Measurements from ENCODE around the gene TNFRSF18.

Gene TNFRSF18

DNA sequence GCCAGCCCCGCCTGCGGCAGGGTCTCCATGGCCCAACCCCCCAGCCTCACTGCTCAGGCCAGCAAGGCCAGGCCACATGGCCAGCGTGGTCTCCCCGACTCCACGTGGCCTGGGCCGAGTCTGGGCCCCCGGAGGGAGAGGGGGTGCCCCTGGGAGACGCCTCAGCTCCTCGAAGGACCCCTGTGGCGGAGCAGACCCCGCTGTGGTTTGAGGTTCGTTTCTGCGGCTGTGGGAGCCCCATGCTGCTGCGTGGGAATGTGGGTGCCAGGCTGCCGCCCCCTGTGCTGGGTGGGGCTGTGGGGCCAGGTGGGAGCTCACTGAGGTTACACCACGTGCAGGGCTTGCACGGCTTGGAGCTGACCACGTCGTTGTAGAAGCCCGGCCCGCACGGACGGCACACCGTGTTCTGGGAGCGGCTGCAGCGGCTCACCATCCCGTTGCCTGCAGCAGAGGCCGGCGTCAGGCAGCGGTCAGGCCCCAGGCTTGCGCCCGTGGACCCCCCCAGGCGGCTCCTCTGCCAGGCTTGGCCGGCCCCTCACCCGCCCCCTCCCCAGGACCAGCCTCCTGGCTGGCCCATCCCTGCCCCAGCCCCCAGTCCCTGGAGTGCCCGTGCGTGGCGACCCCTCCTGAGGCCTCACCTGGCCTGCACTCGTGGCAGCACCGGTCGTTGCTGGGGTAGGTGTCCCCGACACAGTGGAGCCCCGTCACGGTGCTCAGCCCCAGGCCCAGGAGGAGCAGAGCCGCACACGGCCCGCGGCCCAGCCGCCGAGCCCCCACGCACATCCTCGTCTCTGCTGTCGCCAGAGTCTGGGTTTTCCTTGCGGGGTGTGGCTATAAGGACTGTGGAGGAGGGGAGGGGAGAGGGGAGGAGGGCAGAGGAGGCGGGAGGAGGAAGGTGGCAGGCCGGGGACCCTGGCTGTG, 7.2 kb upstream of the TNFRSF18 start, which contains the start of gene TNFRSF4:
TSS of gene TNFRSF4 (minus strand) at position 809 of the 921 bp plus-strand sequence. CDS start at position 783, 26 bp downstream.
- Histone ChIP-seq H3K4me3 (ENCODE audit: low read length) (no peak within 1 kb of the TSS), H3K36me3 (ENCODE audit: insufficient read depth, low read length) (peaks cover 30% of the 10 kb centered on the region), H3K9me3 (replicated peaks; ENCODE audit: low read length) (no peaks in the 10 kb centered on the region), H3K4me2 (ENCODE audit: low read length) (no peak within 1 kb of the TSS), H3K4me1 (ENCODE audit: control insufficient read depth, insufficient read depth, low read length) (peaks cover 14% of the 10 kb centered on the region), H3K9ac (ENCODE audit: low read depth, low read length) (no peak within 1 kb of the TSS), H3K27me3 (ENCODE audit: control insufficient read depth, insufficient read depth, low read length) (no peaks in the 10 kb centered on the region)

DNA sequence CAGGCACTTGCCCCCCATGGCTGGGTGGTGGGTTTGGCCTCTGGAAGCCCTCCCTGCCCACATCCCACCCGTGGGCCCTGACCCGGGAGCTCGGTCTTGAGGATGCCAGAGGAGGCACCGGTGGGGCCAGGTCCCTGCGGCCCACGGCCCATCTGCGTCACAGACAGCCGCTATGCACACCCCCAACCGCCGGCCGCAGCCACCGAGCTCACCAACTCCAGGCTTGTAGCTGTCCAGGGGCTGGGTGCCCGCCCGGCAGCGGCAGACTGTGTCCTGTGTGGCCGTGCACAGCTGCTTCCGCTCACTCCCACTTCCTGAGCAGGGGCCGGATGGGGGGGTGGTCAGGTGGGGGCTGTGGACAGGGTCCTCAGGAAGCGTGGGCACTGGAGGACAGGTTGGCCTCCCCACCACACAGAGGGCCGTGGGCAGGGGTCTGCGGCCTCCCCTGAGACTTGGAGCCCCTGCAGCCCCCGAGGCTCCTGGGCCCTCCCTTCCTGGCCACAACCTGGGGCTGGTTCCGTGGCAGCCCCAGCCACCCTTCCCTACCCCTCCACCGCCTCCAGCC, 6.5 kb upstream of the TNFRSF18 start:
- Histone ChIP-seq H3K4me3 (ENCODE audit: low read length) (no peak overlapping the region), H3K4me2 (ENCODE audit: low read length) (peak overlapping the region; percentile 52), H3K9me3 (replicated peaks; ENCODE audit: low read length) (no peaks in the 10 kb centered on the region), H3K4me1 (ENCODE audit: control insufficient read depth, insufficient read depth, low read length) (peaks cover 20% of the 10 kb centered on the region), H3K27me3 (ENCODE audit: control insufficient read depth, insufficient read depth, low read length) (no peaks in the 10 kb centered on the region), H3K9ac (ENCODE audit: low read depth, low read length) (no peak overlapping the region), H3K36me3 (ENCODE audit: insufficient read depth, low read length) (peaks cover 22% of the 10 kb centered on the region)

DNA sequence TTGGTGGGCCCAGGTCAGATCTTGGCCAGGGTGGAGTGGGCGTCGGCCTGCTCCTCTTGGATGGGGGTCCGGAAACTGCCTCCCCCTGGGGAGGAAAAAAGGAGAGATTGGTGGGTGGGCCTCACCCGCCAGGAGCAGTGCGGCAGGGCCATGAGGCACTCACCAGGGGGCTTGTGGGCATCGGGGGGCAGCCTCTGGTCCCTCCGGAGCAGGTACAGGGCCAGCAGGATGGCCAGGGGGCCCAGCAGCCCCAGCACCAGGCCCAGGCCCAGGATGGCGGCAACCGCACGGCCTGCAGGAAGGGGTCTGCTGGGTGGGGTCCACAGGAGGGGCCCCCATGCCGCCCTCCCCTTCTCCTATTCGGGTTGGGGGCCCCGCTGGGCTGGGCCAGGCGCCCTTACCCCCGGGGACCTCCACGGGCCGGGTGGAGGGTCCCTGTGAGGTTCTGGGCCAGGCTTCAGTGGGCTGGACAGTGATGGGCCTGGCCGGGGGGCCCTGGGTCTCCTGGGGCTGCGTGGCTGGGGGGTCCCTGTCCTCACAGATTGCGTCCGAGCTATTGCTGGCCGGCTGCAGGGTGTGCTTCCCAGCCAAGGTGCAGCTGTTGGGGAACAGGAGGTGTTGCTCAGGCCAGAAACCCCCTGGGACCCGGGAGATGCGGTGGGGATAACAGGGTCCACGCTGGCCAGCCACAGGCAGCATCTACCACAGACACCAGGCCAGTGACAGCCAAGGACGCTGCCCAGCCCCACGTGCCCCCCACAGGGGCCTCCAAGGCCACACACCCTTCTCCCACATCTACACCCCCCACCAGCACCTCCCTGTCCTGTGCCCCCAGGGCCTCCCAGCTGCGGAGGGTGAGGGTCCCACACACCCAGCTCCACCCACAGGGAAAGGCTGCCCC, 5.4 kb upstream of the TNFRSF18 start:
- H3K4me1 ChIP-seq (ENCODE audit: control insufficient read depth, insufficient read depth, low read length), result peaks cover 23% of the 10 kb centered on the region
- no peak overlapping the region for H3K4me2 ChIP-seq (ENCODE audit: low read length)
- no peaks in the 10 kb centered on the region for H3K9me3 ChIP-seq (replicated peaks; ENCODE audit: low read length)
- peaks cover 5% of the 10 kb centered on the region for H3K27me3 ChIP-seq (ENCODE audit: control insufficient read depth, insufficient read depth, low read length)
- H3K4me3 ChIP-seq (ENCODE audit: low read length), result no peak overlapping the region
- H3K9ac ChIP-seq (ENCODE audit: low read depth, low read length), result no peak overlapping the region
- peaks cover 13% of the 10 kb centered on the region for H3K36me3 ChIP-seq (ENCODE audit: insufficient read depth, low read length)

GRCh38 chr1:1210726-1211540, 4.5 kb upstream of the TNFRSF18 start:
- peaks cover 31% of the 10 kb centered on the region for H3K4me1 ChIP-seq (ENCODE audit: control insufficient read depth, insufficient read depth, low read length)
- no peak overlapping the region for H3K9ac ChIP-seq (ENCODE audit: low read depth, low read length)
- peaks cover 8% of the 10 kb centered on the region for H3K36me3 ChIP-seq (ENCODE audit: insufficient read depth, low read length)
- H3K4me2 ChIP-seq (ENCODE audit: low read length), result no peak overlapping the region
- H3K9me3 ChIP-seq (replicated peaks; ENCODE audit: low read length), result no peaks in the 10 kb centered on the region
- peaks cover 14% of the 10 kb centered on the region for H3K27me3 ChIP-seq (ENCODE audit: control insufficient read depth, insufficient read depth, low read length)
- H3K4me3 ChIP-seq (ENCODE audit: low read length), result no peak overlapping the region

DNA sequence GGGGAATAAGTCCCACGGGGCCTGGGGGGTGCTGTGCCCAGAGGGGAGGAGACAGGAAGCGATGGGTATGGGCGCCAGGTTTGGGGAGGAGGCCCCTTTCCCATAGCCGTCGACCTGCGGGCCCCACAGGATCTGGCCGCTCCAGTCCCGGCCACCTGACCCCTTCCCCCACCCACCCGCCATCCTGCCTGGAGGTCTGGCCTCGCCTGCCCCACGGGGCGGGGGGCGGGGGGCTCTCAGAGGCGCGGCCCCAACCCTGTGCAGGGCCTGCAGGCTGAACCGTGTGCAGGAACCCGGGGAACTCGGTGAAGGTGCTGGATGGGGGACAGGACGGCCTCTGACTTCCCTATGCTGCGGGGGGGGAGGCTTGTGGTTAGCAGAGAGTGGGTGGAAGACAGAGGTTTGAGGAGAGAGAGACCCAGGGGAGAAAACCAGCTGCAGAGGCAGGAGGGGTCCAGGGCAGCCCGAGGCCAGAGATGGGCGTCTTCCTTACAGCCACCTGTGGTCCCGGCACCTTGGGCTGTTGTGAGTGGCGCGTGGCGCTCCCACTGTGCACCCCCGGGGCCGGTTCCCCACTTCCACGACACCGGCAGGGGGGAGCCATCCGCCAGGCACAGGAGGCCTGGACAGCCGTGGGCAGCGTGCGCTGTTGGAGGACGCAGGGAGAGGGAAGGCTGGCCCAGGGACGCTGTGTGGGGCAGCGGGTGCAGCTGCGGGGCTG, 2.5 kb upstream of the TNFRSF18 start:
- Histone ChIP-seq H3K27me3 (ENCODE audit: control insufficient read depth, insufficient read depth, low read length) (peaks cover 17% of the 10 kb centered on the region), H3K4me3 (ENCODE audit: low read length) (peak overlapping the region; percentile 56), H3K36me3 (ENCODE audit: insufficient read depth, low read length) (no peaks in the 10 kb centered on the region), H3K9ac (ENCODE audit: low read depth, low read length) (no peak overlapping the region), H3K4me2 (ENCODE audit: low read length) (peak overlapping the region; percentile 82), H3K9me3 (replicated peaks; ENCODE audit: low read length) (no peaks in the 10 kb centered on the region), H3K4me1 (ENCODE audit: control insufficient read depth, insufficient read depth, low read length) (peaks cover 34% of the 10 kb centered on the region)

DNA sequence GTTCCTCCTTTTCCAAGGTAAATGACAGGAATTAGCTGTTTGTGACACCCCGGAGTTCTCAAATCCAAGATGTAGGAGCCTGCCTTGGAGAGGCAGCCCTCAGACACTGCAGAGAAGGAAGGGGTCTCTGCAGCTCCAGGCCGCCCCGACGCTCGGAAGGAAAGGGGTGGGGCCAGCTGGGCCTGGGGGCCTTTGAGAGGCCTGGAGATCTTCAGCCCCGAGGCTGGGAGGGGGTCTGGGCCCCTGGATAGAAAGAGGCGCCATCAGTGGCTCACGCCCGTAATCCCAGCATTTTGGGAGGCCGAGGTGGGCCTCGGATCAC, 1.1 kb upstream of the TNFRSF18 start:
- Histone ChIP-seq H3K36me3 (ENCODE audit: insufficient read depth, low read length) (no peaks in the 10 kb centered on the region), H3K4me1 (ENCODE audit: control insufficient read depth, insufficient read depth, low read length) (peaks cover 27% of the 10 kb centered on the region), H3K9me3 (replicated peaks; ENCODE audit: low read length) (no peaks in the 10 kb centered on the region), H3K27me3 (ENCODE audit: control insufficient read depth, insufficient read depth, low read length) (peaks cover 17% of the 10 kb centered on the region), H3K9ac (ENCODE audit: low read depth, low read length) (no peak overlapping the region), H3K4me3 (ENCODE audit: low read length) (no peak overlapping the region), H3K4me2 (ENCODE audit: low read length) (peak overlapping the region; percentile 82)

GRCh38 chr1:1206966-1207531, 657 bp upstream of the TNFRSF18 start:
- no peak overlapping the region for H3K9ac ChIP-seq (ENCODE audit: low read depth, low read length)
- H3K4me1 ChIP-seq (ENCODE audit: control insufficient read depth, insufficient read depth, low read length), result peaks cover 27% of the 10 kb centered on the region
- peaks cover 17% of the 10 kb centered on the region for H3K27me3 ChIP-seq (ENCODE audit: control insufficient read depth, insufficient read depth, low read length)
- H3K4me3 ChIP-seq (ENCODE audit: low read length), result no peak overlapping the region
- H3K36me3 ChIP-seq (ENCODE audit: insufficient read depth, low read length), result no peaks in the 10 kb centered on the region
- no peaks in the 10 kb centered on the region for H3K9me3 ChIP-seq (replicated peaks; ENCODE audit: low read length)
- H3K4me2 ChIP-seq (ENCODE audit: low read length), result no peak overlapping the region

GRCh38 chr1:1205769-1206375, 520 bp downstream of the TNFRSF18 start:
- H3K4me2 ChIP-seq (ENCODE audit: low read length), result peak overlapping the region; percentile 67
- H3K9ac ChIP-seq (ENCODE audit: low read depth, low read length), result no peak overlapping the region
- H3K9me3 ChIP-seq (replicated peaks; ENCODE audit: low read length), result no peaks in the 10 kb centered on the region
- no peak overlapping the region for H3K4me3 ChIP-seq (ENCODE audit: low read length)
- H3K4me1 ChIP-seq (ENCODE audit: control insufficient read depth, insufficient read depth, low read length), result peaks cover 27% of the 10 kb centered on the region
- H3K27me3 ChIP-seq (ENCODE audit: control insufficient read depth, insufficient read depth, low read length), result peaks cover 17% of the 10 kb centered on the region
- no peaks in the 10 kb centered on the region for H3K36me3 ChIP-seq (ENCODE audit: insufficient read depth, low read length)

- Histone ChIP-seq H3K36me3 (ENCODE audit: insufficient read depth, low read length) (no peaks in the 10 kb centered on the region), H3K4me2 (ENCODE audit: low read length) (no peak overlapping the region), H3K4me1 (ENCODE audit: control insufficient read depth, insufficient read depth, low read length) (peaks cover 27% of the 10 kb centered on the region), H3K9ac (ENCODE audit: low read depth, low read length) (no peak overlapping the region), H3K9me3 (replicated peaks; ENCODE audit: low read length) (no peaks in the 10 kb centered on the region), H3K4me3 (ENCODE audit: low read length) (no peak overlapping the region), H3K27me3 (ENCODE audit: control insufficient read depth, insufficient read depth, low read length) (peaks cover 21% of the 10 kb centered on the region)
These were observed 1.2 kb downstream of the TNFRSF18 start for GRCh38 chr1:1204998-1205768.
